Ovary (tissue), 3 donors: ENCODE measurements around the gene IER5.

Experiments used
- EP300 ChIP-seq: sonication (generic); formaldehyde crosslinking; IDR thresholded peaks from one replicate; pipeline ENCODE4 v1.6.1; 2017; ENCODE audit warnings: antibody characterized with exemption
- POLR2A ChIP-seq: fragments of 450-650 bp; IDR thresholded peaks from one replicate; pipeline ENCODE4 v1.6.1; 2017; ENCODE audit warnings: antibody characterized with exemption, mild to moderate bottlenecking, moderate library complexity
- TF ChIP-seq, protein P1 (sequence below), 3 donors: fragments of 450-650 bp in 2 of 3; fragments of 200-600 bp in 1 of 3; IDR thresholded peaks; one replicate each; pipeline versions ENCODE4 v1.5.1 to v1.8.0; 2016 to 2022; ENCODE audit warnings: antibody characterized with exemption in 3 of 3, mild to moderate bottlenecking in 1 of 3
- donor health status: DM: no; HTN: no; CAD: no.

- TF ChIP-seq, protein P1, sequence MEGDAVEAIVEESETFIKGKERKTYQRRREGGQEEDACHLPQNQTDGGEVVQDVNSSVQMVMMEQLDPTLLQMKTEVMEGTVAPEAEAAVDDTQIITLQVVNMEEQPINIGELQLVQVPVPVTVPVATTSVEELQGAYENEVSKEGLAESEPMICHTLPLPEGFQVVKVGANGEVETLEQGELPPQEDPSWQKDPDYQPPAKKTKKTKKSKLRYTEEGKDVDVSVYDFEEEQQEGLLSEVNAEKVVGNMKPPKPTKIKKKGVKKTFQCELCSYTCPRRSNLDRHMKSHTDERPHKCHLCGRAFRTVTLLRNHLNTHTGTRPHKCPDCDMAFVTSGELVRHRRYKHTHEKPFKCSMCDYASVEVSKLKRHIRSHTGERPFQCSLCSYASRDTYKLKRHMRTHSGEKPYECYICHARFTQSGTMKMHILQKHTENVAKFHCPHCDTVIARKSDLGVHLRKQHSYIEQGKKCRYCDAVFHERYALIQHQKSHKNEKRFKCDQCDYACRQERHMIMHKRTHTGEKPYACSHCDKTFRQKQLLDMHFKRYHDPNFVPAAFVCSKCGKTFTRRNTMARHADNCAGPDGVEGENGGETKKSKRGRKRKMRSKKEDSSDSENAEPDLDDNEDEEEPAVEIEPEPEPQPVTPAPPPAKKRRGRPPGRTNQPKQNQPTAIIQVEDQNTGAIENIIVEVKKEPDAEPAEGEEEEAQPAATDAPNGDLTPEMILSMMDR (IDR thresholded peaks at IDR 0.05): no peak
- no peak for TF ChIP-seq POLR2A
- TF ChIP-seq EP300: no peak
Measured at GRCh38 chr1:181075766-181076350, 12.6 kb upstream of the IER5 start.
